Adrenal gland (tissue), 12 donors: Measurements from ENCODE around the gene MAP3K7CL. TPM values are rescaled to one million over a fixed set of nuclear protein-coding genes. Genes with fewer than 3 reads are reported as not detected.

Experiments used
- DNase-seq, 7 donors: peaks; one replicate each; pipeline ENCODE4 v3.0.0-alpha.2; 2019 to 2020
- H3K27ac ChIP-seq, 5 donors: fragments of 200-600 bp; sonication (generic) in 4 of 5; 1 replicate in 3 of 5; 2 replicates in 2 of 5; pipeline versions ENCODE4 v1.5.1 to v1.8.0; 2016 to 2020; ENCODE audit warnings: mild to moderate bottlenecking in 1 of 5
- H3K27me3 ChIP-seq: fragments of 200-600 bp; 2 replicates; pipeline ENCODE4 v1.8.0; 2021
- H3K36me3 ChIP-seq, 2 donors: fragments of 200-600 bp; replicated peaks in 1 of 2; 1 replicate in 1 of 2; 2 replicates in 1 of 2; pipeline versions ENCODE4 v1.5.1 to v1.8.0; 2018 to 2022
- H3K4me1 ChIP-seq, 2 donors: fragments of 200-600 bp; replicated peaks in 1 of 2; 1 replicate in 1 of 2; 2 replicates in 1 of 2; pipeline versions ENCODE4 v1.5.1 to v1.8.0; 2018 to 2021
- H3K4me3 ChIP-seq, 4 donors: fragments of 200-600 bp; sonication (generic) in 3 of 4; one replicate each; pipeline ENCODE4 v1.5.1; 2016 to 2018
- H3K9me3 ChIP-seq, 3 donors: fragments of 200-600 bp; sonication (generic) in 1 of 3; replicated peaks in 1 of 3; 1 replicate in 2 of 3; 2 replicates in 1 of 3; pipeline versions ENCODE4 v1.5.1 to v1.8.0; 2016 to 2021
- CTCF ChIP-seq, 6 experiments: fragments of 450-650 bp in 4 of 6; fragments of 200-600 bp in 2 of 6; sonication (generic) in 1 of 6; IDR thresholded peaks; 1 replicate in 5 of 6; 2 replicates in 1 of 6; pipeline versions ENCODE4 v1.5.1 to v1.8.0; 2016 to 2021; ENCODE audit warnings: antibody characterized with exemption in 6 of 6, mild to moderate bottlenecking in 2 of 6, moderate library complexity in 1 of 6
- POLR2A ChIP-seq, 2 donors: fragments of 450-650 bp; IDR thresholded peaks; one replicate each; pipeline ENCODE4 v1.6.1; 2017; ENCODE audit warnings: antibody characterized with exemption in 2 of 2, mild to moderate bottlenecking in 2 of 2, moderate library complexity in 1 of 2
- WGBS, 4 donors: extraction: QIAGEN DNeasy Blood & Tissue Kit in 2 of 4; methylation state at CpG; one replicate each; pipeline versions ENCODE4 v1.1.5 to v1.1.7; 2013 to 2017; 5-methylcytosine and 5-hydroxymethylcytosine counted together
- intact Hi-C, 2 donors: fragments of 100-400 bp; cut with DNase I; formaldehyde crosslinking; loops; one replicate each; pipeline versions ENCODE4 v1.14.1 to v1.15.0; 2022 to 2023
- polyA plus RNA-seq, 3 donors: library from polyadenylated mRNA; stranded (reverse); fragments of 200-250 nt in 2 of 3; fragments of 350-450 nt in 1 of 3; fragmentation: Illumina TruSeq in 1 of 3; extraction: RNeasy Lipid Tissue Mini Kit (QIAGEN cat#74804) in 1 of 3; gene quantifications; one replicate each; pipeline ENCODE4 v1.2.3, GENCODE V29; 2013 to 2014
- small RNA-seq, 2 donors: library from RNA; depleted of rRNA; stranded (forward); fragments of <200 nt; gene quantifications; one replicate each; pipeline ENCODE3, GENCODE V24; 2016
- total RNA-seq, 9 donors: library from RNA; depleted of rRNA in 4 of 9; stranded (reverse); fragments of >200 nt in 4 of 9; fragments of 120-200 nt in 1 of 9; fragmentation: NEBNext Ultra II Directional in 1 of 9; extraction: Animal tissue kit (Norgen Biotek cat#: 25700) in 1 of 9; gene quantifications; one replicate each; pipeline versions ENCODE4 v1.1.0 to v1.2.4, GENCODE V29; 2013 to 2023
- donor health status: healthy with polysubstance abuse.
- donor health status: Bipolar disorder and iron deficiency.
- donor health status: DM: yes; HTN: yes; CAD: no.
- donor health status: DM: no; HTN: no; CAD: no.
- donor health status: DM: no; HTN: no; CAD: no.
- donor health status: DM: yes; HTN: yes; CAD: no.

The MAP3K7CL gene
- total and polyA plus RNA-seq, 12 donors = 3.6 to 29.5 (median 16.9) TPM

GRCh38 chr21:29219165-29219770 is 88.8 kb downstream of the MAP3K7CL start:
- 88 to 92% (median 90%) methylated on average over 8 of the region's 8 CpGs for WGBS, 4 donors
- Histone ChIP-seq H3K27ac (no peak overlapping the region), H3K9me3 (no peaks in the 10 kb centered on the region), H3K27me3 (no peaks in the 10 kb centered on the region), H3K36me3 (no peaks in the 10 kb centered on the region), H3K4me3 (no peak overlapping the region), H3K4me1 (no peaks in the 10 kb centered on the region)
- no peak for TF ChIP-seq CTCF (IDR thresholded peaks at IDR 0.05)
- TF ChIP-seq POLR2A (IDR thresholded peaks at IDR 0.05) = no peak
- intact Hi-C loops = no loop called here
- peak in 2 of 7 donors; percentile 33 to 39 for DNase-seq

GRCh38 chr21:29221253-29221744 is 90.9 kb downstream of the MAP3K7CL start:
- Histone ChIP-seq H3K36me3 (no peaks in the 10 kb centered on the region), H3K27ac (no peak overlapping the region), H3K4me3 (no peak overlapping the region), H3K9me3 (no peaks in the 10 kb centered on the region), H3K4me1 (no peaks in the 10 kb centered on the region), H3K27me3 (no peaks in the 10 kb centered on the region)
- intact Hi-C loops = no loop called here
- no peak for TF ChIP-seq POLR2A (IDR thresholded peaks at IDR 0.05)
- no peak for TF ChIP-seq CTCF (IDR thresholded peaks at IDR 0.05)
- no peak for DNase-seq
- WGBS, 4 donors = 79 to 95% (median 86%) methylated on average over 5 of the region's 5 CpGs

- H3K27ac ChIP-seq = no peak overlapping the region
- H3K9me3 ChIP-seq = no peaks in the 10 kb centered on the region
- H3K4me1 ChIP-seq = no peaks in the 10 kb centered on the region
- 81 to 89% (median 84%) methylated on average over 5 of the region's 5 CpGs for WGBS, 4 donors
- no peaks in the 10 kb centered on the region for H3K36me3 ChIP-seq
- no peaks in the 10 kb centered on the region for H3K27me3 ChIP-seq
- H3K4me3 ChIP-seq = no peak overlapping the region
- no peak for DNase-seq
- TF ChIP-seq POLR2A (IDR thresholded peaks at IDR 0.05) = no peak
- no peak for TF ChIP-seq CTCF (IDR thresholded peaks at IDR 0.05)
- intact Hi-C loops = no loop called here
Observed at GRCh38 chr21:29224006-29224405, 93.6 kb downstream of the MAP3K7CL start.

Small RNA genes within 50 kb of the gene (small RNA-seq; reads per million reads assigned to genes)
- gene RF00012 (0 reads per million in 2 donors), gene RF00019 (0 reads per million in 2 donors)

Other genes with a start within 250 kb of the MAP3K7CL start
- 10 to 100 TPM; 12.8 to 31.2 (median 24.6) TPM for gene LTN1, start 137.8 kb upstream of the MAP3K7CL start, total RNA-seq
- 10 to 100 TPM in 1 of 3 donors, 1 to 10 TPM in 2; 3.6 to 18.5 (median 4.6) TPM for gene LTN1, start 137.8 kb upstream of the MAP3K7CL start, polyA plus RNA-seq
- gene RWDD2B, start 111.3 kb upstream of the MAP3K7CL start, total RNA-seq = 10 to 100 TPM; 11.7 to 31.8 (median 26.2) TPM
- 10 to 100 TPM; 16.2 to 50.6 (median 20.0) TPM for gene RWDD2B, start 111.3 kb upstream of the MAP3K7CL start, polyA plus RNA-seq
- gene USP16, start 106.0 kb upstream of the MAP3K7CL start, total RNA-seq = 10 to 100 TPM; 13.2 to 53.6 (median 35.6) TPM
- 10 to 100 TPM; 20.9 to 69.6 (median 24.5) TPM for gene USP16, start 106.0 kb upstream of the MAP3K7CL start, polyA plus RNA-seq
- 100 to 1,000 TPM; 136 to 308 (median 157) TPM for gene CCT8, start 57.0 kb upstream of the MAP3K7CL start, total RNA-seq
- 100 to 1,000 TPM; 108 to 382 (median 210) TPM for gene CCT8, start 57.0 kb upstream of the MAP3K7CL start, polyA plus RNA-seq
- gene BACH1, start 168.3 kb downstream of the MAP3K7CL start, total RNA-seq = 10 to 100 TPM; 18.5 to 61.2 (median 46.2) TPM
- gene BACH1, start 168.3 kb downstream of the MAP3K7CL start, polyA plus RNA-seq = 10 to 100 TPM in 1 of 3 donors, 1 to 10 TPM in 2; 5.1 to 18.2 (median 6.2) TPM